HuH-7 (cell line): ENCODE measurements around the gene FKBP5.
"Not testable (repeated sequence)": the region's sequence is repeated elsewhere in the genome, so short reads cannot be mapped to it uniquely, and the experiment has no call there.

Experiments
- DNase-seq: peaks from one replicate; pipeline ENCODE4 v3.0.0; 2011; ENCODE audit warnings: low spot score

FKBP5 gene

GRCh38 chr6:35539223-35539622, 149.5 kb downstream of the FKBP5 start:
- DNase-seq, result no peak

- DNase-seq, result not testable (repeated sequence)
Observed at GRCh38 chr6:35535847-35536246, 152.9 kb downstream of the FKBP5 start.

GRCh38 chr6:35534407-35535170, 154.1 kb downstream of the FKBP5 start:
- no peak for DNase-seq

GRCh38 chr6:35533981-35534380, 154.7 kb downstream of the FKBP5 start:
- no peak for DNase-seq

GRCh38 chr6:35532126-35532525, 156.6 kb downstream of the FKBP5 start:
- no peak for DNase-seq

GRCh38 chr6:35524380-35525020, 164.2 kb downstream of the FKBP5 start:
- no peak for DNase-seq
